Spleen (tissue), 7 donors: ENCODE results near the gene FMO4.

Experiments used
- POLR2A ChIP-seq, 3 donors: fragments of 450-650 bp; IDR thresholded peaks; one replicate each; pipeline ENCODE4 v1.5.1; 2017; ENCODE audit warnings: antibody characterized with exemption in 3 of 3, mild to moderate bottlenecking in 1 of 3
- POLR2AphosphoS5 ChIP-seq, 3 donors: sonication (generic); formaldehyde crosslinking; IDR thresholded peaks; one replicate each; pipeline ENCODE4 v1.5.1; 2017; ENCODE audit warnings: antibody characterized with exemption in 3 of 3
- TF ChIP-seq, protein P1 (sequence below), 11 experiments: fragments of 200-600 bp in 7 of 11; fragments of 450-650 bp in 4 of 11; sonication (generic) in 4 of 11; IDR thresholded peaks in 8 of 11; conservative IDR thresholded peaks in 3 of 11; 1 replicate in 7 of 11; 2 replicates in 4 of 11; pipeline versions ENCODE4 v1.4.0 to v1.8.0; 2016 to 2021; ENCODE audit warnings: antibody characterized with exemption in 11 of 11, inconsistent platforms in 4 of 11, mild to moderate bottlenecking in 1 of 11
- donor health status: DM: no; HTN: no; CAD: no; lungs with moderate emphysema.
- donor health status: DM: no; HTN: no; CAD: no.
- donor health status: DM: no; HTN: no; CAD: no.

DNA sequence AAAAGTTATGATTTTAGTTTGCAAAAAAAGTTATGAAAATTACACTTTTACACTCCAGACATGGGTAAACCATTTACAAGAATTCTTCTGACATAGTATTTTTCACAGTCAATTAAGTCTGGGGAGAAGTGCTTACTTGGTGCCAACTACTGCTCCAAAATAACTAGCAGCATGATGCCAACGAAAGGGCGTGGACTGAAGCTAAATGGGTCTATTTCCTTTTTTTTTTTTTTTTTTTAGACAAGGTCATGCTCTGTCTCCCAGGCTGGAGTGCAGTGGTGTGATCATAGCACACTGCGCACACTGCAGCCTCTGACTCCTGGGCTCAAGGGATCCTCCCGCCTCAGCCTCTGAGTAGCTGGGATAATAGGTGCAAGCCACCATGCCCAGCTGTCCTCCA, 43.2 kb downstream of the FMO4 start:
- TF ChIP-seq POLR2A (IDR thresholded peaks at IDR 0.05) (no peak), POLR2AphosphoS5 (IDR thresholded peaks at IDR 0.05) (no peak)
- TF ChIP-seq, protein P1, sequence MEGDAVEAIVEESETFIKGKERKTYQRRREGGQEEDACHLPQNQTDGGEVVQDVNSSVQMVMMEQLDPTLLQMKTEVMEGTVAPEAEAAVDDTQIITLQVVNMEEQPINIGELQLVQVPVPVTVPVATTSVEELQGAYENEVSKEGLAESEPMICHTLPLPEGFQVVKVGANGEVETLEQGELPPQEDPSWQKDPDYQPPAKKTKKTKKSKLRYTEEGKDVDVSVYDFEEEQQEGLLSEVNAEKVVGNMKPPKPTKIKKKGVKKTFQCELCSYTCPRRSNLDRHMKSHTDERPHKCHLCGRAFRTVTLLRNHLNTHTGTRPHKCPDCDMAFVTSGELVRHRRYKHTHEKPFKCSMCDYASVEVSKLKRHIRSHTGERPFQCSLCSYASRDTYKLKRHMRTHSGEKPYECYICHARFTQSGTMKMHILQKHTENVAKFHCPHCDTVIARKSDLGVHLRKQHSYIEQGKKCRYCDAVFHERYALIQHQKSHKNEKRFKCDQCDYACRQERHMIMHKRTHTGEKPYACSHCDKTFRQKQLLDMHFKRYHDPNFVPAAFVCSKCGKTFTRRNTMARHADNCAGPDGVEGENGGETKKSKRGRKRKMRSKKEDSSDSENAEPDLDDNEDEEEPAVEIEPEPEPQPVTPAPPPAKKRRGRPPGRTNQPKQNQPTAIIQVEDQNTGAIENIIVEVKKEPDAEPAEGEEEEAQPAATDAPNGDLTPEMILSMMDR (IDR thresholded peaks at IDR 0.05 in 8 of 11, conservative IDR thresholded peaks at IDR 0.05 in 3 of 11) = no peak
